ENCODE results near the gene CCDC57.

DNA sequence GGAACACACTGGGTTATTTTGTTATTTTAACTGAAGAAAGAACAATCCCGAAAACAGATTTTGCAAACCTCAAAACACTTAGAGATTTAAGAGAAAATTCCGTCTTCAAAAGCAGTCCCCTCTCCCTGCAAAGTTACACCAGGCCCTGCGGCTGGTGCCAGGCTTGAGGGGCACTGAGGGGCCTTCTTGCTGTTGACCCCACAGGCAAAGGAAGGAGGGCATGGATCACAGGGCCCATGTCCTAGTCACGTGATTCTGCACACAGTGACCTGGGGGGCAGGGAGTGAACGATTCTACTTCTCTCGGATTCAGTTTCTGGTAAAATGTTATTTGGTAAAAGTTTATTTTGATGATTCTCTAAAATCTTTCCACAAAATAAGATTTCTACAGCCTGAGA, 59.3 kb downstream of the CCDC57 start:
- TF ChIP-seq POLR2A (IDR thresholded peaks at IDR 0.05) (no peak), POLR2AphosphoS5 (IDR thresholded peaks at IDR 0.05) (no peak), CTCF (IDR thresholded peaks at IDR 0.05) (no peak)

Measured in transverse colon (tissue), 4 donors.